Neuron (in vitro differentiated cells): ENCODE measurements around the gene ABAT.
"Not testable (repeated sequence)": the region's sequence is repeated elsewhere in the genome, so short reads cannot be mapped to it uniquely, and the experiment has no call there.

ENCODE experiments used
- H2AFZ ChIP-seq: one replicate; pipeline ENCODE4 v1.6.1; 2013; ENCODE audit warnings: low read depth, mild to moderate bottlenecking, inconsistent platforms, low read length, moderate library complexity
- H3K27me3 ChIP-seq: one replicate; pipeline ENCODE4 v1.6.1; 2013; ENCODE audit warnings: low read length; ENCODE audit not compliant: insufficient read depth
- H3K36me3 ChIP-seq: one replicate; pipeline ENCODE4 v1.6.1; 2013; ENCODE audit warnings: low read length; ENCODE audit not compliant: insufficient read depth
- H3K4me1 ChIP-seq: one replicate; pipeline ENCODE4 v1.6.1; 2013; ENCODE audit warnings: low read length; ENCODE audit not compliant: insufficient read depth
- H3K4me3 ChIP-seq: 2 replicates; pipeline ENCODE4 v1.5.1; 2013; ENCODE audit warnings: mild to moderate bottlenecking, low read length, moderate library complexity
- H3K9me3 ChIP-seq: one replicate; pipeline ENCODE4 v1.6.1; 2013; ENCODE audit warnings: low read length

Gene ABAT

DNA sequence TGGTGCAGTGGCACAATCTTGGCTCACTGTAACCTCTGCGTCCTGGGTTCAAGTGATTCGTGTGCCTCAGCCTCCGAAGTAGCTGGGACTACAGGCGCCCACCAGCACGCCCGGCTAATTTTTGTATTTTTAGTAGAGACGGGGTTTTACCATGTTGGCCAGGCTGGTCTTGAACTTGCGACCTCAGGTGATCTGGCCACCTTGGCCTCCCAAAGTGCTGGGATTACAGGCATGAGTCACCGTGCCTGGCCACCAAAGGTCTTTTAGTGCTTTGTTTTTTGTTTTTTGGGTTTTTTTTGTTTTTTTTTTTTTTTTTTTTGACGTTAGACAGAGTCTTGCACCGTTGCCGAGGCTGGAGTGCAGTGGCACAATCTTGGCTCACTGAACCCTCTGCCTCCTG is 129.3 kb downstream of the ABAT start:
- H2AFZ ChIP-seq, H3K27me3 ChIP-seq, H3K4me3 ChIP-seq, H3K4me1 ChIP-seq, H3K9me3 ChIP-seq: not testable (repeated sequence)
- H3K36me3 ChIP-seq = peaks cover 55% of the 10 kb centered on the region

DNA sequence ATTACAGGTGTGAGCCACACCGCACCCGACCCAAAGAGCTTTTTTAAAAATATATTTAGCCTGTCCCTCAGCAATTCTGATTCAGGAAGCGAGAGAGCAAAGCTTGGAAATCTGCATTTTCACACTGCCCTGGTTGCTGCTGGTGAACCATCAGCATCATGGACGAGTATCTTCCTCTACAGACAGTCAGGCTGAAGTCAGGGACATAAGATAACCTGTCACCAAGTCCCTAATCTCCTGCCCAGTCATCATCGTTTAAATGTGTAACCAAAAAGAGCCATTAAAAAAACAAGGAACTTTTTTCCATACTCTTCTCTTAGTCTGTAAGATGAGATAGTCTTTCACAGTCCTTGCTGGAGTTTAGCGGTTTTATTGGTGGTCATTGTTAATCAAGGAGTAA is 129.9 kb downstream of the ABAT start:
- Histone ChIP-seq H3K4me1 (no peaks in the 10 kb centered on the region), H3K36me3 (peaks cover 61% of the 10 kb centered on the region), H3K9me3 (no peaks in the 10 kb centered on the region), H2AFZ (no peak overlapping the region), H3K27me3 (no peaks in the 10 kb centered on the region), H3K4me3 (no peak overlapping the region)

GRCh38 chr16:8806272-8806983 is 132.0 kb downstream of the ABAT start:
- Histone ChIP-seq H3K36me3 (peaks cover 74% of the 10 kb centered on the region), H3K9me3 (no peaks in the 10 kb centered on the region), H3K4me1 (no peaks in the 10 kb centered on the region), H3K4me3 (no peak overlapping the region), H2AFZ (no peak overlapping the region), H3K27me3 (no peaks in the 10 kb centered on the region)

DNA sequence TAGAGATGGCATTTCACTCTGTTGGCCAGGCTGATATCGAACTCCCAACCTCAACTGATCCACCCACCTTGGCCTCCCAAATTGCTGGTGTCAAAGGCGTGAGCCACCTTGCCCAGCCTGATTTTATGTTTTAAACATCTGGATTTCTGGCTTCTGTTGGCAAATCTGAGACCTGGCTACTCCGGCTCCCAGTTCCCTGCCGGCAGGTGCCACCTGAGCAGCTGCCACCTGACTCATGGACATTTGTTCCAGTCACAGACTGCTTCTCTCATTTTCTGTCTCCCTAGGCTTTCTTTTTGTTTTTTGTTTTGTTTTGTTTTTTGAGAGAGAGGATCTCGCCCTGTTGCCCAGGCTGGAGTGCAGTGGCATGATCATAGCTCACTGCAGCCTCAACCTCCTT is 132.8 kb downstream of the ABAT start:
- Histone ChIP-seq H3K4me1 (no peaks in the 10 kb centered on the region), H3K4me3 (no peak overlapping the region), H3K9me3 (no peaks in the 10 kb centered on the region), H3K27me3 (no peaks in the 10 kb centered on the region), H2AFZ (no peak overlapping the region), H3K36me3 (peaks cover 77% of the 10 kb centered on the region)

GRCh38 chr16:8808009-8808408 is 133.6 kb downstream of the ABAT start:
- Histone ChIP-seq H2AFZ (no peak overlapping the region), H3K4me1 (no peaks in the 10 kb centered on the region), H3K27me3 (no peaks in the 10 kb centered on the region), H3K4me3 (no peak overlapping the region), H3K9me3 (no peaks in the 10 kb centered on the region), H3K36me3 (peaks cover 78% of the 10 kb centered on the region)

- H3K4me3 ChIP-seq = no peak overlapping the region
- no peaks in the 10 kb centered on the region for H3K9me3 ChIP-seq
- H2AFZ ChIP-seq = no peak overlapping the region
- no peaks in the 10 kb centered on the region for H3K27me3 ChIP-seq
- no peaks in the 10 kb centered on the region for H3K4me1 ChIP-seq
- H3K36me3 ChIP-seq = peaks cover 81% of the 10 kb centered on the region
Measured at GRCh38 chr16:8808613-8809353, 134.4 kb downstream of the ABAT start.

DNA sequence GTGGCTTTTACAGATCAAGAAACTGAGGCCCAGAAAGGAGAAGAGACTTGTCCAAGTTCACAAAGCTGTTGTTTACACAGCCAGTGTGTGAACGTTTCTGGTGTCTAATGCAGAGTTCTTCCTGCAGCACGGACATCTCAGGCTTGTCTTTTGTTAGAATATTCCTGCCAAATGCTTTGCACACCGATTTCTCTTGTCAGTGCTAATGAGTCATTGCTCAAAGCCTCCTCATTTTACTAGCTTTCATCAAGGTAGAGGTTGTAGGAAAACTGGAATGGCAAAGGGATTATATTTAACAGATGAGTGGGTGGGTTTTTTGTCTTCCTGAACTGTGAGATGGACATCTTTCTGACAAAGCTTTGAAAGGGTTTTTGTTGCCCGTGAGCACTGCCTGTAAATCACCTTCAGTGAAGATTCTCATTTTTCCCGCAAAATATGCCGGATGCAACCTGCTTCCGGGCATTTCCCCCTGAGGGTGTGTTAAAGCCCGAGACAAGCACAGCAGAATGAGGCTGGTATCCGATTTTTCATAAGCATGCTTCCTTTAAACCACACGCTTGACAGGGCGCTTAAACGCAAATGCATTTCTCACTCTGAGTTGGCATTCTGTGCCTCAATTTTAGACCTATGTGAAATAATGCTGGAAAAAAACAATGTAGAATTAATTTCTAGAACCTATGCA is 137.9 kb downstream of the ABAT start:
- Histone ChIP-seq H3K27me3 (no peaks in the 10 kb centered on the region), H3K4me3 (no peak overlapping the region), H3K36me3 (peaks cover 85% of the 10 kb centered on the region), H2AFZ (no peak overlapping the region), H3K4me1 (no peaks in the 10 kb centered on the region), H3K9me3 (no peaks in the 10 kb centered on the region)

GRCh38 chr16:8814095-8814806 is 139.8 kb downstream of the ABAT start:
- peaks cover 10% of the 10 kb centered on the region for H3K4me1 ChIP-seq
- no peak overlapping the region for H3K4me3 ChIP-seq
- no peaks in the 10 kb centered on the region for H3K9me3 ChIP-seq
- no peaks in the 10 kb centered on the region for H3K27me3 ChIP-seq
- peaks cover 74% of the 10 kb centered on the region for H3K36me3 ChIP-seq
- no peak overlapping the region for H2AFZ ChIP-seq

- H3K27me3 ChIP-seq = no peaks in the 10 kb centered on the region
- no peak overlapping the region for H2AFZ ChIP-seq
- no peak overlapping the region for H3K4me3 ChIP-seq
- peaks cover 60% of the 10 kb centered on the region for H3K36me3 ChIP-seq
- H3K4me1 ChIP-seq = peaks cover 11% of the 10 kb centered on the region
- H3K9me3 ChIP-seq = no peaks in the 10 kb centered on the region
Measured at GRCh38 chr16:8816967-8817655, 142.7 kb downstream of the ABAT start.

GRCh38 chr16:8818504-8819270 is 144.3 kb downstream of the ABAT start:
- no peaks in the 10 kb centered on the region for H3K9me3 ChIP-seq
- H3K27me3 ChIP-seq = no peaks in the 10 kb centered on the region
- H2AFZ ChIP-seq = no peak overlapping the region
- peaks cover 11% of the 10 kb centered on the region for H3K4me1 ChIP-seq
- peaks cover 46% of the 10 kb centered on the region for H3K36me3 ChIP-seq
- H3K4me3 ChIP-seq = no peak overlapping the region

GRCh38 chr16:8819411-8820034 is 145.1 kb downstream of the ABAT start:
- Histone ChIP-seq H3K9me3 (peaks cover 2% of the 10 kb centered on the region), H3K4me3 (no peak overlapping the region), H3K27me3 (no peaks in the 10 kb centered on the region), H2AFZ (no peak overlapping the region), H3K4me1 (peaks cover 11% of the 10 kb centered on the region), H3K36me3 (peaks cover 45% of the 10 kb centered on the region)

GRCh38 chr16:8822403-8822802 is 148.0 kb downstream of the ABAT start:
- H3K4me3 ChIP-seq = no peak overlapping the region
- peaks cover 11% of the 10 kb centered on the region for H3K4me1 ChIP-seq
- no peak overlapping the region for H2AFZ ChIP-seq
- H3K9me3 ChIP-seq = peaks cover 2% of the 10 kb centered on the region
- H3K36me3 ChIP-seq = peaks cover 32% of the 10 kb centered on the region
- H3K27me3 ChIP-seq = no peaks in the 10 kb centered on the region
